KMS-11 (cell line): ENCODE measurements around the gene C2orf76.

ENCODE experiments used
- H2AFZ ChIP-seq: fragments of 200-600 bp; sonication (generic); 2 replicates; pipeline ENCODE4 v1.6.1; 2016; ENCODE audit warnings: antibody characterized with exemption, mixed run types, low read depth
- H3K27ac ChIP-seq: fragments of 200-600 bp; sonication (generic); 2 replicates; pipeline ENCODE4 v1.6.1; 2016; ENCODE audit warnings: mild to moderate bottlenecking, mixed run types
- H3K27me3 ChIP-seq: fragments of 200-600 bp; sonication (generic); 2 replicates; pipeline ENCODE4 v1.6.1; 2017; ENCODE audit warnings: mild to moderate bottlenecking, low read depth, mixed run types, moderate library complexity; ENCODE audit not compliant: insufficient read depth
- H3K36me3 ChIP-seq: fragments of 200-600 bp; sonication (generic); 2 replicates; pipeline ENCODE4 v1.6.1; 2017; ENCODE audit warnings: mild to moderate bottlenecking, mixed run types; ENCODE audit not compliant: insufficient read depth
- H3K4me1 ChIP-seq: fragments of 200-600 bp; sonication (generic); 2 replicates; pipeline ENCODE4 v1.6.1; 2016; ENCODE audit warnings: mild to moderate bottlenecking, low read depth, mixed run types; ENCODE audit not compliant: poor library complexity, severe bottlenecking
- H3K4me2 ChIP-seq: fragments of 200-600 bp; sonication (generic); 2 replicates; pipeline ENCODE4 v1.7.0; 2016; ENCODE audit warnings: mild to moderate bottlenecking, mixed run types
- H3K4me3 ChIP-seq: fragments of 200-600 bp; sonication (generic); IDR thresholded peaks from 2 replicates; pipeline ENCODE4 v1.6.1; 2017; ENCODE audit warnings: low read depth, low read length, mixed read lengths; ENCODE audit not compliant: insufficient read depth
- H3K79me2 ChIP-seq: fragments of 200-600 bp; sonication (generic); 2 replicates; pipeline ENCODE4 v1.6.1; 2016; ENCODE audit warnings: low read depth, mixed run types; ENCODE audit not compliant: insufficient read depth
- H3K9ac ChIP-seq: fragments of 200-600 bp; sonication (generic); 2 replicates; pipeline ENCODE4 v1.6.1; 2016; ENCODE audit warnings: mild to moderate bottlenecking, mixed run types
- H4K20me1 ChIP-seq: fragments of 200-600 bp; sonication (generic); 2 replicates; pipeline ENCODE4 v1.6.1; 2016; ENCODE audit warnings: mild to moderate bottlenecking, mixed run types; ENCODE audit not compliant: insufficient read depth
- TF ChIP-seq, protein P1 (sequence below): fragments of 200-600 bp; sonication (generic); conservative IDR thresholded peaks from 2 replicates; pipeline ENCODE4 v1.6.1; 2017; ENCODE audit warnings: low read depth, mild to moderate bottlenecking, antibody characterized with exemption, low read length, moderate library complexity, mixed read lengths

C2orf76 gene

GRCh38 chr2:119402645-119403560, 36.3 kb upstream of the C2orf76 start:
- Histone ChIP-seq H3K36me3 (no peaks in the 10 kb centered on the region), H3K79me2 (no peaks in the 10 kb centered on the region), H3K27me3 (no peaks in the 10 kb centered on the region), H2AFZ (no peak overlapping the region), H3K4me1 (peaks cover 2% of the 10 kb centered on the region), H4K20me1 (no peaks in the 10 kb centered on the region), H3K27ac (no peak overlapping the region), H3K9ac (no peak overlapping the region), H3K4me2 (no peak overlapping the region), H3K4me3 (no peak overlapping the region)
- TF ChIP-seq, protein P1, sequence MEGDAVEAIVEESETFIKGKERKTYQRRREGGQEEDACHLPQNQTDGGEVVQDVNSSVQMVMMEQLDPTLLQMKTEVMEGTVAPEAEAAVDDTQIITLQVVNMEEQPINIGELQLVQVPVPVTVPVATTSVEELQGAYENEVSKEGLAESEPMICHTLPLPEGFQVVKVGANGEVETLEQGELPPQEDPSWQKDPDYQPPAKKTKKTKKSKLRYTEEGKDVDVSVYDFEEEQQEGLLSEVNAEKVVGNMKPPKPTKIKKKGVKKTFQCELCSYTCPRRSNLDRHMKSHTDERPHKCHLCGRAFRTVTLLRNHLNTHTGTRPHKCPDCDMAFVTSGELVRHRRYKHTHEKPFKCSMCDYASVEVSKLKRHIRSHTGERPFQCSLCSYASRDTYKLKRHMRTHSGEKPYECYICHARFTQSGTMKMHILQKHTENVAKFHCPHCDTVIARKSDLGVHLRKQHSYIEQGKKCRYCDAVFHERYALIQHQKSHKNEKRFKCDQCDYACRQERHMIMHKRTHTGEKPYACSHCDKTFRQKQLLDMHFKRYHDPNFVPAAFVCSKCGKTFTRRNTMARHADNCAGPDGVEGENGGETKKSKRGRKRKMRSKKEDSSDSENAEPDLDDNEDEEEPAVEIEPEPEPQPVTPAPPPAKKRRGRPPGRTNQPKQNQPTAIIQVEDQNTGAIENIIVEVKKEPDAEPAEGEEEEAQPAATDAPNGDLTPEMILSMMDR: no peak

DNA sequence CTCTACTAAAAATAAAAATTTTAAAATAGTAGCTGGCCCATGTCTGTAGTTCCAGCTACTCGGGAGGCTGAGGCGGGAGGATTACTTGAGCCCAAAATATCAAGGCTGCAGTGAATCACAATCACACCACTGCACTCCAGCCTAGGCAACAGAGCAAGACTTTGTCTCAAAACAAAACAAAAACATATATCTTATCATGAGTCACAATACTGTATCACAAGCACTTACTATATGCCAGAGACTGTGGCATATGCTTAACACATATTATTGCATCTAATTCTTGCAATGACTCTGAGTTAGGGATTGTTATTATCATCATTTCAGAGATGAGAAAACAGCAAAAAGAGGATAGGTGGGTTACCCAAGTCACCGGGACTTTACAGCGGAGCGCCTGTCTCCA, 35.5 kb upstream of the C2orf76 start:
- Histone ChIP-seq H3K4me3 (no peak overlapping the region), H3K9ac (no peak overlapping the region), H3K27me3 (no peaks in the 10 kb centered on the region), H3K4me2 (no peak overlapping the region), H2AFZ (no peak overlapping the region), H3K36me3 (no peaks in the 10 kb centered on the region), H4K20me1 (no peaks in the 10 kb centered on the region), H3K79me2 (no peaks in the 10 kb centered on the region), H3K4me1 (no peaks in the 10 kb centered on the region), H3K27ac (no peak overlapping the region)
- TF ChIP-seq, protein P1: no peak

DNA sequence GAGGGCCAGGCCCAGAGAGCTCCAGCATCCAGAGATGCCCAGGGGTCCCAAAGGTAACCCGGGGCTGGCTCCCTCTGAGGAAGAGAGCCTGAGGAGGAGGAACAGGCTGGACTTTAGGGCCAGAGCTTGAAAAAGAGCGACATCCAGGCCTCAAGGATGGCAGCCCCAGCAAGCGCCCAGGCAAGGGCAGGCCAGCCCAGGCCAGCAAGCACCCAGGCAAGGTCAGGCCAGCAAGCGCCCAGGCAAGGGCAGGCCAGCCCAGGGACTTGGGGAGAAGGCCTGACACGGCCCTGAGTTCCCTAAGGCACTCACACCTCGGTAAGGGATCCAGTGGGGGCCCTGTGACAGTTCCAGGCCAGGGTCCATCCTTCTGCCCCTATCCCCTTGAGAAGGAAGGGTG, 30.6 kb upstream of the C2orf76 start:
- H3K4me2 ChIP-seq: no peak overlapping the region
- no peaks in the 10 kb centered on the region for H4K20me1 ChIP-seq
- no peak overlapping the region for H2AFZ ChIP-seq
- TF ChIP-seq, protein P1: no peak
- H3K27me3 ChIP-seq: no peaks in the 10 kb centered on the region
- H3K27ac ChIP-seq: no peak overlapping the region
- no peaks in the 10 kb centered on the region for H3K79me2 ChIP-seq
- H3K36me3 ChIP-seq: no peaks in the 10 kb centered on the region
- H3K4me3 ChIP-seq: no peak overlapping the region
- H3K9ac ChIP-seq: no peak overlapping the region
- H3K4me1 ChIP-seq: no peaks in the 10 kb centered on the region

- H3K4me2 ChIP-seq: no peak overlapping the region
- H3K27ac ChIP-seq: no peak overlapping the region
- H3K4me3 ChIP-seq: no peak overlapping the region
- H2AFZ ChIP-seq: no peak overlapping the region
- no peaks in the 10 kb centered on the region for H4K20me1 ChIP-seq
- no peak overlapping the region for H3K9ac ChIP-seq
- H3K79me2 ChIP-seq: no peaks in the 10 kb centered on the region
- no peaks in the 10 kb centered on the region for H3K36me3 ChIP-seq
- no peaks in the 10 kb centered on the region for H3K27me3 ChIP-seq
- TF ChIP-seq, protein P1: no peak
- H3K4me1 ChIP-seq: no peaks in the 10 kb centered on the region
Observed at GRCh38 chr2:119393971-119394748, 27.5 kb upstream of the C2orf76 start.
